Esophagus squamous epithelium (tissue), 5 donors: ENCODE data around the gene ADGRF3. TPM values are rescaled to one million over a fixed set of nuclear protein-coding genes. Genes with fewer than 3 reads are reported as not detected.
"Not testable (repeated sequence)": the region's sequence is repeated elsewhere in the genome, so short reads cannot be mapped to it uniquely, and the experiment has no call there.

Experiments
- DNase-seq: peaks from one replicate; lab custom pipeline; 2025; lab: John Stamatoyannopoulos, UW
- H3K27ac ChIP-seq, 4 donors: fragments of 200-600 bp; sonication (generic); one replicate each; pipeline ENCODE4 v1.5.1; 2016 to 2019; ENCODE audit warnings: mild to moderate bottlenecking in 1 of 4
- H3K27me3 ChIP-seq, 4 donors: fragments of 200-600 bp; sonication (generic); 1 replicate in 3 of 4; 2 replicates in 1 of 4; pipeline versions ENCODE4 v1.5.1 to v1.6.0; 2017 to 2021; ENCODE audit warnings: antibody characterized with exemption in 1 of 4
- H3K36me3 ChIP-seq, 3 donors: fragments of 200-600 bp; sonication (generic); one replicate each; pipeline ENCODE4 v1.5.1; 2016 to 2019
- H3K4me1 ChIP-seq, 3 donors: fragments of 200-600 bp; sonication (generic); one replicate each; pipeline ENCODE4 v1.5.1; 2017 to 2019
- H3K4me3 ChIP-seq, 4 donors: fragments of 200-600 bp; sonication (generic); 1 replicate in 3 of 4; 2 replicates in 1 of 4; pipeline ENCODE4 v1.5.1; 2016 to 2019; ENCODE audit warnings: mild to moderate bottlenecking in 2 of 4, moderate library complexity in 1 of 4
- H3K9me3 ChIP-seq, 3 donors: fragments of 200-600 bp; sonication (generic); one replicate each; pipeline ENCODE4 v1.5.1; 2016 to 2019
- POLR2A ChIP-seq, 4 donors: fragments of 450-650 bp; IDR thresholded peaks; one replicate each; pipeline ENCODE4 v1.6.1; 2017; ENCODE audit warnings: antibody characterized with exemption in 4 of 4, mild to moderate bottlenecking in 4 of 4, moderate library complexity in 3 of 4
- WGBS, 2 donors: methylation state at CpG; one replicate each; pipeline ENCODE4 v1.1.5; 2018; 5-methylcytosine and 5-hydroxymethylcytosine counted together
- intact Hi-C: fragments of 100-400 bp; cut with DNase I; formaldehyde crosslinking; loops from one replicate; pipeline ENCODE4 v1.15.0; 2022
- total RNA-seq, 4 donors: library from RNA; depleted of rRNA; stranded (reverse); fragments of >200 nt; gene quantifications; one replicate each; pipeline ENCODE4 v1.1.0, GENCODE V29; 2016
- TF ChIP-seq, protein P1 (sequence below), 6 experiments: fragments of 450-650 bp in 4 of 6; fragments of 200-600 bp in 2 of 6; sonication (generic) in 2 of 6; IDR thresholded peaks; one replicate each; pipeline ENCODE4 v1.5.1; 2016 to 2019; ENCODE audit warnings: antibody characterized with exemption in 6 of 6, mild to moderate bottlenecking in 4 of 6, moderate library complexity in 4 of 6
- donor health status: DM: yes; HTN: yes; CAD: no.

Gene ADGRF3
- total RNA-seq, 4 donors from 2014 or later: 0.41 TPM; not detected in 3

DNA sequence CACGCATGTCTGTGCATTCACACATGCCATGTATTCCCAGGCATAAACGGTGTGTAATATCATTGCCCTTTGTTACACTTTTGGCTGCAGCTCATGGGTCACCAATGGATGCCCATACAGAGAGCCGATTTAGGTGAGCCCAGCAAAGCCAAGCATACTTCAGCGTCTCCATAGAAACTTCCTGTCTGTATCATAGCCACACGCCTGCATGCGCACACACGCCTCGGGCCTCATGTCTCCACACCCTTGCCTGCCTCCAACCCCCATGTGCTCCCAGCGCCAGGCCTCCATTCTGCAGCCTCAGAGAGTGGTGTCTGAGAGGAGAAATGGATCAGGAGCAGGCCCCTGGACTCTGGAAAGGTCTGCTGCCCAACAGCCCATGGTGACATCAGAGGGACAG is 34.1 kb downstream of the ADGRF3 start:
- Histone ChIP-seq H3K27ac (peak overlapping the region in 1 of 4 donors; percentile 35), H3K4me3 (no peak overlapping the region), H3K36me3 (no peaks in the 10 kb centered on the region), H3K27me3 (peaks cover 0 to 42% (median 0%) of the 10 kb centered on the region in 4 donors), H3K9me3 (no peaks in the 10 kb centered on the region), H3K4me1 (peaks cover 3 to 25% (median 16%) of the 10 kb centered on the region in 3 donors)
- 40 to 51% methylated on average over 1 to 3 of the region's 9 CpGs for WGBS, 2 donors
- intact Hi-C loops: no loop called here
- TF ChIP-seq, protein P1, sequence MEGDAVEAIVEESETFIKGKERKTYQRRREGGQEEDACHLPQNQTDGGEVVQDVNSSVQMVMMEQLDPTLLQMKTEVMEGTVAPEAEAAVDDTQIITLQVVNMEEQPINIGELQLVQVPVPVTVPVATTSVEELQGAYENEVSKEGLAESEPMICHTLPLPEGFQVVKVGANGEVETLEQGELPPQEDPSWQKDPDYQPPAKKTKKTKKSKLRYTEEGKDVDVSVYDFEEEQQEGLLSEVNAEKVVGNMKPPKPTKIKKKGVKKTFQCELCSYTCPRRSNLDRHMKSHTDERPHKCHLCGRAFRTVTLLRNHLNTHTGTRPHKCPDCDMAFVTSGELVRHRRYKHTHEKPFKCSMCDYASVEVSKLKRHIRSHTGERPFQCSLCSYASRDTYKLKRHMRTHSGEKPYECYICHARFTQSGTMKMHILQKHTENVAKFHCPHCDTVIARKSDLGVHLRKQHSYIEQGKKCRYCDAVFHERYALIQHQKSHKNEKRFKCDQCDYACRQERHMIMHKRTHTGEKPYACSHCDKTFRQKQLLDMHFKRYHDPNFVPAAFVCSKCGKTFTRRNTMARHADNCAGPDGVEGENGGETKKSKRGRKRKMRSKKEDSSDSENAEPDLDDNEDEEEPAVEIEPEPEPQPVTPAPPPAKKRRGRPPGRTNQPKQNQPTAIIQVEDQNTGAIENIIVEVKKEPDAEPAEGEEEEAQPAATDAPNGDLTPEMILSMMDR (IDR thresholded peaks at IDR 0.05): no peak
- no peak for TF ChIP-seq POLR2A (IDR thresholded peaks at IDR 0.05)
- no peak for DNase-seq

DNA sequence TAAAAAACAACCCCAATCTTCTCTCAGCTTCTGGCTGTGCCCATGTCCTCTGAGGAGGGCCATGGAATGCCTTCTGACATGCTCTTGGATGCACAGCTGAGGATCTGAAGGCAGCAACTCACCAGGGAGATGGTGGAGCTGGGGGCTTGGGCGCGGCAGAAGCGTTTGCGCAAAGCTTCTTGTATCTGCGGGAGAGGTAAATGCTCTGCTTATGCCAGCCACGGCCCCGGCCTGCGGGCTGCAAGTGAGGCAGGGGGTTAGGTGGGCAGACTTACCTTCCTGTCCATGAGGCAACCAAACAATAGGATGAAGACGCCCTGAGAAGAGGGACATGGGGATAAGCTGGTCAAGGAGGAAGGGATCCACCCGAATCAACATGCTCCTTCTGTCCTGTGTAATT is 36.7 kb downstream of the ADGRF3 start:
- WGBS, 2 donors: 86 to 91% methylated on average over 10 of the region's 10 CpGs
- Histone ChIP-seq H3K27me3 (peaks cover 0 to 25% (median 0%) of the 10 kb centered on the region in 4 donors), H3K4me3 (no peak overlapping the region), H3K4me1 (peaks cover 3 to 34% (median 21%) of the 10 kb centered on the region in 3 donors), H3K27ac (no peak overlapping the region), H3K36me3 (no peaks in the 10 kb centered on the region), H3K9me3 (no peaks in the 10 kb centered on the region)
- intact Hi-C loops: loop anchor here (10.0 kb wide), 1 partner anchor 65 kb away; the partner anchor contains the start of genes HADHA and HADHB
- TF ChIP-seq, protein P1 (IDR thresholded peaks at IDR 0.05): no peak
- TF ChIP-seq POLR2A (IDR thresholded peaks at IDR 0.05): no peak
- DNase-seq: no peak

DNA sequence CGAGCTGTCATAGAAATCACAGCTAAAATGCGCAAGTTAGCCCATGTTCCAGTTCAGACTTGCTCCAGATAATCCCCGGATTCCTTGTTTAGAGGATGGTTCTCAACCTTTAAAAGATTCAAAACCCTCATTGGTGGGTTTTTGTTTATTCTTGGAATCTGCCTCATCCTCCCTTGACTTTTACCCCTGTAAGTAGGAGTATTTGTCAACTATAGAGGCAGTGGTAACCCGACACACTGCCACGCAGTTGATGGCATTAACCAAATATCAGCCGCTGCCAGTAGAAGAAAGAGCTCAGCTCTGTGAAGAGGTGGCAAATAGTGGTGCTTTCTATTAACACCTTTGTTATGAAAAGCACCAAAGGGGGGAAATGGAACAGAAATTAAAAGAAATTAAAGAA is 41.0 kb downstream of the ADGRF3 start:
- 36 to 41% methylated on average over 6 of the region's 6 CpGs for WGBS, 2 donors

DNA sequence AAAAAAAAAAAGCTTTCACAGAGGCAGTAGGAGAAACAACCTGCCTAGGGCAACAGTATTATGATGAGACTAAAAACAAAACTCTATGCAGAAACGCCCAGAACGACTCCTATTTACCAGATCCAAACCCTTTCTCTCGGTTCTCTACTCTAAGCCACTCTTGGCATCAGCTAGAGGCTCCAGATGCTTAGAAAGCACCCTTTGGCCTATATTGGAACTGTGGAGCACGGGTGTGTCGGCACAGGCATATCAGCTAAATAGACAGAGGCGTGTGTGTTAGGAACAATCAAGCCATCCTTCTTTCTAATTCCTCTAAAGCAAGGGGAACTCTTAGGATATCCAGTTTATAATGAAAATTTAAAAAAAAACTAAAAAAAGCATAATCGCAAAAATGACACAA is 41.5 kb downstream of the ADGRF3 start:
- not testable (repeated sequence) for H3K4me3 ChIP-seq, DNase-seq, H3K9me3 ChIP-seq, H3K36me3 ChIP-seq
- peaks cover 0 to 11% (median 0%) of the 10 kb centered on the region in 4 donors for H3K27me3 ChIP-seq
- intact Hi-C loops: loop anchor here (10.0 kb wide), 1 partner anchor 60 kb away; the partner anchor contains the start of genes HADHA and HADHB
- H3K4me1 ChIP-seq: peaks cover 15 to 61% (median 18%) of the 10 kb centered on the region in 3 donors
- TF ChIP-seq, protein P1 (IDR thresholded peaks at IDR 0.05): peak in 2 of 6 experiments; percentile 6 to 11
- 19 to 37% methylated on average over 7 of the region's 7 CpGs for WGBS, 2 donors
- H3K27ac ChIP-seq: peak overlapping the region in 1 of 4 donors; percentile 38

More for the DNA sequence above, 41.0 kb downstream of the ADGRF3 start:
- DNase-seq: no peak
- Histone ChIP-seq H3K4me3 (no peak overlapping the region), H3K36me3 (no peaks in the 10 kb centered on the region), H3K27me3 (peaks cover 0 to 11% (median 0%) of the 10 kb centered on the region in 4 donors), H3K4me1 (peaks cover 14 to 57% (median 18%) of the 10 kb centered on the region in 3 donors), H3K27ac (peak overlapping the region in 1 of 4 donors; percentile 38), H3K9me3 (no peaks in the 10 kb centered on the region)
- no peak for TF ChIP-seq POLR2A (IDR thresholded peaks at IDR 0.05)
- TF ChIP-seq, protein P1 (IDR thresholded peaks at IDR 0.05): no peak
- intact Hi-C loops: loop anchor here (10.0 kb wide), 1 partner anchor 61 kb away; the partner anchor contains the start of genes HADHA and HADHB

DNA sequence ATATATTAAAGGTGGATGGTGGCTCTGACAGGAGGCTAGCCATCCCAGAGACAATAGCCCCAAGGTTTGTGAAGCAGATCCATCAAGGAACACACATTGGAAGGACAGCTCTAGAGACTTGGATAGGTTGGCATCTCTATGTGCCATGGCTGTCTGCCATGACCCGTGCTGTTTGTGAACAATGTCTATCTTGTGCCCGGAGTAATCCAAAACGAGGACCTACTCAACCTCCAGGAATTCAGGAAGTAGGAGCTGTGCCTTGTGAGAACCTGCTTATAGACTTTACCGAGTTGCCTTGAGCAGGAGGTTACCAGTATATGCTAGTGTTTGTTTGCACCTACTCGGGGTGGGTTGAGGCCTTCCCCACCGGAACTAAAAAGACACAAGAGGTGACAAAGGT is 43.7 kb downstream of the ADGRF3 start:
- H3K27me3 ChIP-seq: no peaks in the 10 kb centered on the region
- no peaks in the 10 kb centered on the region for H3K36me3 ChIP-seq
- intact Hi-C loops: loop anchor here (10.0 kb wide), 1 partner anchor 58 kb away; the partner anchor contains the start of genes HADHA and HADHB
- no peak overlapping the region for H3K27ac ChIP-seq
- H3K4me1 ChIP-seq: peaks cover 26 to 84% (median 27%) of the 10 kb centered on the region in 3 donors
- 46 to 69% methylated on average over 3 to 5 of the region's 6 CpGs for WGBS, 2 donors
- H3K4me3 ChIP-seq: no peak overlapping the region
- H3K9me3 ChIP-seq: no peaks in the 10 kb centered on the region
- TF ChIP-seq, protein P1 (IDR thresholded peaks at IDR 0.05): no peak
- TF ChIP-seq POLR2A (IDR thresholded peaks at IDR 0.05): no peak
- no peak for DNase-seq
